WTC11 (cell line): ENCODE data around the gene PSD2. TPM values are rescaled to one million over a fixed set of nuclear protein-coding genes. Genes with fewer than 3 reads are reported as not detected.

Experiments
- ATAC-seq: fragments of 200-7000 bp; cut with Tn5 transposase; 2 replicates; pipeline ENCODE4 v1.10.0; 2021; ENCODE audit warnings: mild to moderate bottlenecking, moderate library complexity
- CTCF ChIA-PET: fragments of 300-600 bp; sonication (Branson Sonifier 250); formaldehyde crosslinking; loops from one replicate; lab custom pipeline; 2021; ENCODE audit warnings: antibody characterized with exemption; lab: Charles Lee
- POLR2A ChIA-PET: fragments of 350-600 bp; sonication (Branson Sonifier 250); formaldehyde crosslinking; loops from one replicate; lab custom pipeline; 2021; ENCODE audit warnings: antibody characterized with exemption; lab: Charles Lee
- DNase-seq: peaks from one replicate; pipeline ENCODE4 v3.0.0; 2021; ENCODE audit warnings: low spot score
- H3K27ac Mint-ChIP-seq: 2 replicates; pipeline ENCODE4 v1.8.0; 2021; ENCODE audit warnings: mixed read lengths
- H3K27me3 Mint-ChIP-seq: 2 replicates; pipeline ENCODE4 v1.8.0; 2021; ENCODE audit warnings: low read depth, mild to moderate bottlenecking, moderate library complexity, mixed read lengths
- H3K36me3 Mint-ChIP-seq: 2 replicates; pipeline ENCODE4 v1.8.0; 2021; ENCODE audit warnings: mixed read lengths
- H3K4me1 Mint-ChIP-seq: 2 replicates; pipeline ENCODE4 v1.8.0; 2022; ENCODE audit warnings: mixed read lengths
- H3K4me3 Mint-ChIP-seq: 2 replicates; pipeline ENCODE4 v1.8.0; 2021; ENCODE audit warnings: mild to moderate bottlenecking, moderate library complexity, mixed read lengths
- H3K9me3 Mint-ChIP-seq: 2 replicates; pipeline ENCODE4 v1.8.0; 2021; ENCODE audit warnings: mixed read lengths
- AR ChIP-seq: fragments of 250-450 bp; sonication (Bioruptor Pico); IDR thresholded peaks from 2 replicates; pipeline ENCODE4 v1.9.0; 2021; ENCODE audit warnings: mild to moderate bottlenecking
- ARID4B ChIP-seq: sonication (generic); formaldehyde crosslinking; IDR thresholded peaks from 2 replicates; pipeline ENCODE4 v1.8.0; 2023; ENCODE audit warnings: missing genetic modification reagents, mild to moderate bottlenecking, borderline replicate concordance
- ELF4 ChIP-seq: sonication (generic); formaldehyde crosslinking; IDR thresholded peaks from 2 replicates; pipeline ENCODE4 v1.8.1; 2022; ENCODE audit warnings: low read depth, mild to moderate bottlenecking, moderate library complexity, missing genetic modification reagents
- EMX1 ChIP-seq: fragments of 250-450 bp; sonication (Bioruptor Pico); IDR thresholded peaks from 2 replicates; pipeline ENCODE4 v1.8.0; 2021; ENCODE audit warnings: mild to moderate bottlenecking
- GRHL2 ChIP-seq: fragments of 250-450 bp; sonication (Bioruptor Pico); IDR thresholded peaks from 2 replicates; pipeline ENCODE4 v1.8.0; 2022; ENCODE audit warnings: mild to moderate bottlenecking, moderate library complexity; ENCODE audit not compliant: insufficient replicate concordance, severe bottlenecking
- MLX ChIP-seq: sonication (generic); formaldehyde crosslinking; IDR thresholded peaks from 2 replicates; pipeline ENCODE4 v1.8.1; 2023; ENCODE audit warnings: mild to moderate bottlenecking, missing genetic modification reagents, moderate library complexity
- NFYB ChIP-seq: sonication (generic); formaldehyde crosslinking; conservative IDR thresholded peaks from 2 replicates; pipeline ENCODE4 v1.8.0; 2022; ENCODE audit warnings: low read depth, missing genetic modification reagents
- NR2C2 ChIP-seq: sonication (generic); formaldehyde crosslinking; IDR thresholded peaks from 2 replicates; pipeline ENCODE4 v1.8.0; 2022; ENCODE audit warnings: mild to moderate bottlenecking, missing genetic modification reagents
- SOX15 ChIP-seq: fragments of 250-450 bp; sonication (Bioruptor Pico); IDR thresholded peaks from 2 replicates; pipeline ENCODE4 v1.9.0; 2021; ENCODE audit warnings: mild to moderate bottlenecking
- TEAD4 ChIP-seq: sonication (generic); formaldehyde crosslinking; IDR thresholded peaks from 2 replicates; pipeline ENCODE4 v1.8.0; 2022; ENCODE audit warnings: mild to moderate bottlenecking, missing genetic modification reagents
- ZBTB43 ChIP-seq: sonication (generic); formaldehyde crosslinking; IDR thresholded peaks from 2 replicates; pipeline ENCODE4 v1.8.1; 2023; ENCODE audit warnings: mild to moderate bottlenecking, missing genetic modification reagents
- ZMAT4 ChIP-seq: fragments of 250-450 bp; sonication (Bioruptor Pico); IDR thresholded peaks from 2 replicates; pipeline ENCODE4 v1.9.0; 2021; ENCODE audit warnings: mild to moderate bottlenecking
- ZNF138 ChIP-seq: sonication (generic); formaldehyde crosslinking; conservative IDR thresholded peaks from 2 replicates; pipeline ENCODE4 v1.8.1; 2022; ENCODE audit warnings: mild to moderate bottlenecking, moderate library complexity, missing genetic modification reagents
- ZNF532 ChIP-seq: fragments of 250-450 bp; sonication (Bioruptor Pico); IDR thresholded peaks from 2 replicates; pipeline ENCODE4 v1.9.0; 2021; ENCODE audit warnings: mild to moderate bottlenecking, borderline replicate concordance
- total RNA-seq: library from RNA; stranded (reverse); gene quantifications from 3 replicates; pipeline ENCODE4 v1.2.3, GENCODE V29; 2021
- TF ChIP-seq, protein P1 (sequence below): sonication (generic); formaldehyde crosslinking; IDR thresholded peaks from 2 replicates; pipeline ENCODE4 v1.8.0; 2023; ENCODE audit warnings: mild to moderate bottlenecking, missing genetic modification reagents
- TF ChIP-seq, protein P2 (sequence below): sonication (generic); formaldehyde crosslinking; conservative IDR thresholded peaks from 2 replicates; pipeline ENCODE4 v1.8.1; 2023; ENCODE audit warnings: mild to moderate bottlenecking, low read depth, missing genetic modification reagents, moderate library complexity

PSD2 gene
- total RNA-seq, 1 experiment from 2014 or later = 0.57 TPM

- 0 out of 2 replicates have a peak, but pooled peaks cover 3% of the 10 kb centered on the region for H3K4me1 Mint-ChIP-seq
- DNase-seq (peak; percentile 6), ATAC-seq (no peak)
- no peak overlapping the region for H3K4me3 Mint-ChIP-seq
- ChIA-PET CTCF (interaction anchor here (2.5 kb wide), 1 partner anchor 34 kb away, joined by 9 read pairs; no protein-coding TSS in a partner anchor), POLR2A (no interaction called here)
- peaks cover 6% of the 10 kb centered on the region for H3K27me3 Mint-ChIP-seq
- no peak overlapping the region for H3K27ac Mint-ChIP-seq
- no peaks in the 10 kb centered on the region for H3K36me3 Mint-ChIP-seq
- peaks cover 7% of the 10 kb centered on the region for H3K9me3 Mint-ChIP-seq
- no peak for TF ChIP-seq GRHL2
- no peak for TF ChIP-seq EMX1
- no peak for TF ChIP-seq ZNF138
- no peak for TF ChIP-seq NFYB (CRISPR knock-in tag)
- TF ChIP-seq SOX15 (CRISPR knock-in tag) = no peak
- TF ChIP-seq, protein P1, sequence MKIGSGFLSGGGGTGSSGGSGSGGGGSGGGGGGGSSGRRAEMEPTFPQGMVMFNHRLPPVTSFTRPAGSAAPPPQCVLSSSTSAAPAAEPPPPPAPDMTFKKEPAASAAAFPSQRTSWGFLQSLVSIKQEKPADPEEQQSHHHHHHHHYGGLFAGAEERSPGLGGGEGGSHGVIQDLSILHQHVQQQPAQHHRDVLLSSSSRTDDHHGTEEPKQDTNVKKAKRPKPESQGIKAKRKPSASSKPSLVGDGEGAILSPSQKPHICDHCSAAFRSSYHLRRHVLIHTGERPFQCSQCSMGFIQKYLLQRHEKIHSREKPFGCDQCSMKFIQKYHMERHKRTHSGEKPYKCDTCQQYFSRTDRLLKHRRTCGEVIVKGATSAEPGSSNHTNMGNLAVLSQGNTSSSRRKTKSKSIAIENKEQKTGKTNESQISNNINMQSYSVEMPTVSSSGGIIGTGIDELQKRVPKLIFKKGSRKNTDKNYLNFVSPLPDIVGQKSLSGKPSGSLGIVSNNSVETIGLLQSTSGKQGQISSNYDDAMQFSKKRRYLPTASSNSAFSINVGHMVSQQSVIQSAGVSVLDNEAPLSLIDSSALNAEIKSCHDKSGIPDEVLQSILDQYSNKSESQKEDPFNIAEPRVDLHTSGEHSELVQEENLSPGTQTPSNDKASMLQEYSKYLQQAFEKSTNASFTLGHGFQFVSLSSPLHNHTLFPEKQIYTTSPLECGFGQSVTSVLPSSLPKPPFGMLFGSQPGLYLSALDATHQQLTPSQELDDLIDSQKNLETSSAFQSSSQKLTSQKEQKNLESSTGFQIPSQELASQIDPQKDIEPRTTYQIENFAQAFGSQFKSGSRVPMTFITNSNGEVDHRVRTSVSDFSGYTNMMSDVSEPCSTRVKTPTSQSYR (CRISPR knock-in tag) = no peak
- TF ChIP-seq ARID4B (CRISPR knock-in tag) = no peak
- no peak for TF ChIP-seq ZMAT4 (CRISPR knock-in tag)
- TF ChIP-seq MLX (CRISPR knock-in tag) = no peak
- TF ChIP-seq, protein P2, sequence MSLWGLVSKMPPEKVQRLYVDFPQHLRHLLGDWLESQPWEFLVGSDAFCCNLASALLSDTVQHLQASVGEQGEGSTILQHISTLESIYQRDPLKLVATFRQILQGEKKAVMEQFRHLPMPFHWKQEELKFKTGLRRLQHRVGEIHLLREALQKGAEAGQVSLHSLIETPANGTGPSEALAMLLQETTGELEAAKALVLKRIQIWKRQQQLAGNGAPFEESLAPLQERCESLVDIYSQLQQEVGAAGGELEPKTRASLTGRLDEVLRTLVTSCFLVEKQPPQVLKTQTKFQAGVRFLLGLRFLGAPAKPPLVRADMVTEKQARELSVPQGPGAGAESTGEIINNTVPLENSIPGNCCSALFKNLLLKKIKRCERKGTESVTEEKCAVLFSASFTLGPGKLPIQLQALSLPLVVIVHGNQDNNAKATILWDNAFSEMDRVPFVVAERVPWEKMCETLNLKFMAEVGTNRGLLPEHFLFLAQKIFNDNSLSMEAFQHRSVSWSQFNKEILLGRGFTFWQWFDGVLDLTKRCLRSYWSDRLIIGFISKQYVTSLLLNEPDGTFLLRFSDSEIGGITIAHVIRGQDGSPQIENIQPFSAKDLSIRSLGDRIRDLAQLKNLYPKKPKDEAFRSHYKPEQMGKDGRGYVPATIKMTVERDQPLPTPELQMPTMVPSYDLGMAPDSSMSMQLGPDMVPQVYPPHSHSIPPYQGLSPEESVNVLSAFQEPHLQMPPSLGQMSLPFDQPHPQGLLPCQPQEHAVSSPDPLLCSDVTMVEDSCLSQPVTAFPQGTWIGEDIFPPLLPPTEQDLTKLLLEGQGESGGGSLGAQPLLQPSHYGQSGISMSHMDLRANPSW (CRISPR knock-in tag) = no peak
- TF ChIP-seq ZNF532 (CRISPR knock-in tag) = no peak
- no peak for TF ChIP-seq ELF4 (CRISPR knock-in tag)
- no peak for TF ChIP-seq TEAD4
- no peak for TF ChIP-seq NR2C2 (CRISPR knock-in tag)
- no peak for TF ChIP-seq AR (CRISPR knock-in tag)
- no peak for TF ChIP-seq ZBTB43 (CRISPR knock-in tag)
Measured at GRCh38 chr5:139821806-139822552, 26.4 kb downstream of the PSD2 start.
